GM21619 (cell line): ENCODE measurements around the gene PUS7L.
"Not testable (repeated sequence)": the region's sequence is repeated elsewhere in the genome, so short reads cannot be mapped to it uniquely, and the experiment has no call there.

Source experiments
- ATAC-seq: cut with Tn5 transposase; IDR thresholded peaks from one replicate; pipeline ENCODE4 v1.9.1; 2021; ENCODE audit not compliant: unreplicated experiment

PUS7L gene

DNA sequence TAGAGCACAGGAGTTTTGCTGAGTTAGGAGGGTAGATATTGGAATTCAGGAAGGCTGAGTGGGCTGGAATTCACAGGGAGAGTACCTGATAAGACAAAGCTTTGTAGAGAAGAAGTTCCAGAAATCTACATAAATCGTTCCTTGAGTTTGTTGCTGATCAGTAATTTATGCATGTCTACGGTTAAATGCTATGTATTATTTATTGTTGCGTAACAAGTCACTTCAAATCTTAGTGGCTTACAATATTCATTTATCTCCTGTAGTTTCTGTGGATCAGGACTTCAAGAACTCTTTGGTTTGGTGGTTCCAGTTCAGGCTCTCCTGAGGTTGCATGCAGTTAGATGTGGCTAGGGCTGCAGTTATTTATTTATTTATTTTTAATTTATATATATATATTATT lies 7.8 kb downstream of the PUS7L start:
- no peak for ATAC-seq

DNA sequence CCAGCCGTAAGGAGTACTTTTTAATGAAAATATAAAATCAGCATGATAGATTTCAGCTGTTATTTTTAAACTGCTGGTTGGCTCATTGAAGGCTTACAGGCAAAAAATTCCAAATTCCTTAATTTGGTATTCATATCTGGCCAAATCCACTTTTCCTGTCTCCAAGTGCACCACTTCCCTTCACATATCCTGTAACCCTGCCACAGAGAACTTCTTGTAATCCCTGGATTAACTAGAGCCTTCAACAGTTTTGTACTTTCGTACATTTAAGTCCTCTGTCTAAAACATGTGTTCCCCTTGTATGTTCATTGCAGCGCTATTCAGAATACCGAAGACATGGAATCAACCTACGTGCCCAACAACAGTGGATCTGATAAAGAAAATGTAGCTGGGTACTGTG lies 9.6 kb downstream of the PUS7L start:
- ATAC-seq: no peak

DNA sequence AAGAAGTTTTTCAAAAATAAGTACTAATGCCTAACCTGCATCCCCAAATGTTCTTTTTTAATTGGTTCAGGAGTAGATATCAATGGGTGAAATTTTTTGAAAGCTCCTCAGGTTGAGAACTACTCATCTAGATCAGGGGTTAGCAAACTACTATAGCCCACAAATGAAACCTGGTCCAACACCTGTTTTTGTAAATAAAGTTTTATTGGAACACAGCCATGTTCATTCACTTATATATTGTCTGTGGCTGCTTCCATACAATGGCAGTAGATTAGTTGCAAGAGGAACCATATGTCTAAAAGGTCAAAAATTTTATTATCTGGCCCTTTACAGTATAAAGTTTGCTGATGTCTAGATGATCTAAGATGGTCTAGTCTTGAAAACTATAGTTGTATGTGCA lies 13.8 kb downstream of the PUS7L start:
- no peak for ATAC-seq

DNA sequence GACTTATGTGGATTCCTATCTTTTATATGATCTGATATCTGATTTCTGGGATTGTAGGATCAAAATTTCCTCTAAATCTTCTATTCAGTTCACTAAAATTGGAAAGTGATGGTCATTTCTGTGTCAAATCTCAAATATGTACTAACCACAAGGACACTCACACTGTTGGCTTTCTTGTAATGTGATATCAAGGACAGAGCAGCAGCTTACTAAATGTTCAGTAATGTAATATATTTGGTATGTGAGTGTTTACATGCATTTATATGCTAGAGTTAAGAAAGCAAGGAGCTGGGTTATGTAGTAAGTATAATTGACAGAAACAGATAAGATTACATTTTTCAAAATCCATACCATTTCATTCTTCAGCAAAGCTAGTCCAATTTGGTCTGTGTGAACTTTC lies 16.5 kb downstream of the PUS7L start:
- ATAC-seq: no peak

DNA sequence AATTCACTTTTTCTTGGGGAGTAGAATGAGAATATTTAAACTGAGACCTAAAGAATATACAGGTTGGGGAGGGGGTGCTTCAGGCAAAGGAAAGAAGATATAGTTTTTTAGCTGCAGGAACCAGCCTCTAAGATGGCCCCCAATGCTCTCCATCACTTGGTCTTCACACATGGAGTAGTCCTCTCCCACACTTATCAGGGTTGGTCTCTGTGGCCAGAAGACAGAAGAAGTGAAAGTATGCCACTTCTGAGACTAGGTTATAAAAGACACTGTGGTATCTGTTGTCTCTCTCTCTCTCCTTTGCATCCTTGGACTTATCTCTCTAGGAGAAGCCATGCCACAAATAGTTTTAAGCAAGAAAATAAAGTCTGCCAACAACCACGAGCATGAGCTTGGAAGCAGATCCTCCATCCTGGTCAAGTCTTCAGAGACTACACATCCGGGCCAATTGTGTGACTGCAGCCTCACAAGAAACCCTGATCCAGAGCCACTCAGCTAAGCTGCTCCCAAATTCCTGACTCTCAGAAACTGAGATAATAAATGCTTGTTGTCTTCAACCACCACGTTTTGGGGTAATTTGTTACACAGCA lies 18.0 kb downstream of the PUS7L start:
- ATAC-seq: peak; percentile 66

DNA sequence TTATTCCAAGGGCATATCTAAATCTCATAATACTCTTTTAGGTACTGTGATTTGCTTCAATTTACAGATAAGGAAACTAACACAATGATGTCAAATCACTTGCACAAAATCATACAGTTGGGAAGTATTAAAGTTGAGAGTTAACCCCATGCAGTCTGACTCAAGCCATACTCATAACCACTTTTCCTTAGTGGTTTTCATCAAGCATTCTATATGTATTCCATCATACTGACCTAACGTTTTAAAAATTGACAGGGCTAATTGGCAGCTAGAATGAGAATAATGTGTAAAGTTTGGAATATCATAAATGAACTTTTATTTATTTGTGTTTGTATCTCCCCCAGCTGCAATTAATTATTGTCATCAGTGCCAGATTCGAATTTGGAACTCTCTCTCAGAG lies 20.9 kb downstream of the PUS7L start:
- ATAC-seq: no peak

DNA sequence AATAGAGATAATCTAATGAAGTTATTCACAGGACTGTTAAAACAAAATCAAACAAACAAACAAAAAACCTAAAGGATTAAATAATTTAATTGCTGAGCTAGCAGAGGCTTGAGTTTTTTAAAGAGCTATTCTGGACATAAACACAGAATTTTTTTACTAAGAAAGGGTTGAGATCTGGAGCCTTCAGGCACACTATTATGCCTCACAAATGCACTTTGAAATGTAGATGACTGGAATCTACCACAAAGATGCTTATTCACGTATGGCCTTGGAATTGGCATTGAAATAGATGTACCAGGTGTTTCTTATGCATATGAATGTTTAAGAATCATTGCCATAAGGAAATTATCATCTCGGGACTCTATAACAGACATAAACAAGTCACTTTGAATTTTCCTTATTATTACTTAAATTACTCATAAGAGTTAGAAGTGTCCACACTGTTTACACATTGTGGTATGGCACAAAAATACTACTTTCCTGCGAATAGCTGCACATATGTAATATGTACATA lies 21.6 kb downstream of the PUS7L start:
- no peak for ATAC-seq

DNA sequence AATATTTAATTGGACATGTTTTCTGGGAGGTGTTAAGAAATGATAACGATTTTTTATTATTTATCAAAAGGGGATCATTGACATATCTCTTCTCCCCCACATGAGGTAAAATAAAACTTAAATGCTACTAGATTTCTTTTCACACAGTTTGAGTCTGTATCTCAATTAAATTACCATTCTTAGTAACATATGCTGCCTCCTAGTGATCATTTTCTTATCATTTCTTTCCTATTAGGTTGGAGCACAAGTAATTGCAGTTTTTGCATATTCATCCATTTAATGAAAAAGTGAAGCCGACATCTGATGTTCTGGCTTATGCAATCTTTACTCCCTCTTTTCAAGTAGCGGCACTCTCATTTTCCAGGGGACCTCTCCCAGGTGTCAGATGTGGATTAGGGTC lies 24.9 kb downstream of the PUS7L start:
- ATAC-seq: no peak

DNA sequence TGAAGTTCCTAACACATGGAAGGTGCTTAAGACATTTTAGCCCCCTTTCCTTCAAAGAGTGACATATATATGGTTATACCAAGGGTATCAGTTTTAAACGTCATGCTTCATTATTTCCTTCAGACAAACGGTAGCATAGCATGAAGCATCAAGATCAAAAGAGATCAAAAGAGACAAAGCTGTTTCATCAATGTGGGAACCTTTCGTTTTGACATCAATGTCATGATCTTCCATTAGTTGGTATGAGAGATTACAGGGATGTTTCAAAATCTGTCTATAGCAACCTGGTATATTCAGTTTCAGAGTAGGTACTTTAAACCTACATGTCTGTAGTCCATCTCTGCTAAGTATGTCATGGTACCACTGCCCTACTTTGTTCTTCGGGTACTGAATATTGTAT lies 28.3 kb downstream of the PUS7L start:
- no peak for ATAC-seq

DNA sequence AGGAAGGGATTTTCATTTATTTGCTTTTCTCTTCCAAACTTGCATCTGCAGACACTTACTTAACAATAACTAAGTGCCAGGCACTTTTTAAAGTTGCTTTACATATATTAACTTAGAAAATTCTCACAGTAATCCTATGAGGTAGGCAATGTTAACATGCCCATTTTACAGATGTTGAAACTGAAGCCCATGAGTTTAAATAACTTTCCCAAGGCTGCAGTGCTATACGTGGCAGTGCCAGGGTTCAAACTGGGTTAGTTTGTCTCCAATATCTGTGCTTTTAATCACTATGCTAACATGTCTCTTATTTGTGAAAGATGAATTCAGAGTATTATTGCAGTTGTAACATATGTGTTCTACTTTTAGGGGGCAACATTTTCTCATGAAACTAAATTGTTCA lies 29.9 kb downstream of the PUS7L start:
- no peak for ATAC-seq

DNA sequence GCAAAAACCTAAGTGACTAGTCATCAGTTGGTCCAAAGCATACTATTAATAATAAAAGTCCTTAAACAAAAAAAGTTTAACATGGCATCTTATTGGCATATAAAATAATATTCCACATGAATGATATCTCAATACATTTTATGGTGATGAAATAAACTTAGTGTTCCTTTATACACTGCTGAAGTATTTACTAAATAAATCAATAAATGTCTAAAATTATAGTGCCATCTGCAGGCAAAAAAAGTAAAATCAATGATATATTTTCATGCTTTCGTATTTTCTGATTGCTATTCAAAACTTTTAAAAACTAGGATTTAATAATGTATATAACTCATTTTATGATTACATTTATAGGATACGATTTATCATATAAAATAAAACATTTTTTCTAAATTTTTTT lies 30.5 kb downstream of the PUS7L start:
- no peak for ATAC-seq

DNA sequence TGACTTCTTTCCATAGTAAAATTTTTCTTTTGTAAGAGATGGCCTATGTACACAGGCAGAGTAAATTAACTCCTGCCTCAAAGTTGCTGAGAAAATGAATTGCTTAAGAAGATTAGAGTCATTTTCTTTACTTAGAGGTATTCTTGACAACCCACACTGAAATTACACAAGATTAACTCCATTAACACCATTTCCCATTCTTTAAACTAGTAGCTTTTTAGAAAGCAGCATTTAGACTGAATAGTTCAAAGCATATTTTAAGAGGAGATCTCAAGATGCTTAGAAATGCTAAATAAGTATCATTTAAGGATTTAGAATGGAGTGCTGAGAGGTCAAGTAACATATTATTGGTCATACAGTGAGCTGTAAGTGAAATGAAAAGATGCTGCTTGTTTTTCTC lies 35.5 kb downstream of the PUS7L start:
- ATAC-seq: no peak

DNA sequence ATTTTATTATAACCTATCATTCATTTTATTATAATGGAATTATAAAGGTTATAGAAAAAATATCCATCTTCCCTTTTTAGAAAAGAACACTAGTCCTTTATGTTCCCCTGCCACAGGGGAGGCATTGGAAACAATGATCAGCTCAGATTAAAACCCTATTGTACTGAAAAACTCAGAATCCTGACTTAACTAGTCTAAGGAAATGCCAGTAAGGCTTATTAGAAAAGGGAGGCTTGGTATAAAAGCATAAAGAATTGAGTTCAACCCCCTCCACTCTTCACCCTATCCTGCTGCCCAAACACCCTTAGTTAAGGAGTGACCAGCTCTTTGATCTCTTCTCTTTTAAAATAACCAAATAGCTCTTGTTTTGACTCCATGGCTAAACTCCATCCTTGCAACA lies 36.0 kb downstream of the PUS7L start:
- ATAC-seq: no peak

DNA sequence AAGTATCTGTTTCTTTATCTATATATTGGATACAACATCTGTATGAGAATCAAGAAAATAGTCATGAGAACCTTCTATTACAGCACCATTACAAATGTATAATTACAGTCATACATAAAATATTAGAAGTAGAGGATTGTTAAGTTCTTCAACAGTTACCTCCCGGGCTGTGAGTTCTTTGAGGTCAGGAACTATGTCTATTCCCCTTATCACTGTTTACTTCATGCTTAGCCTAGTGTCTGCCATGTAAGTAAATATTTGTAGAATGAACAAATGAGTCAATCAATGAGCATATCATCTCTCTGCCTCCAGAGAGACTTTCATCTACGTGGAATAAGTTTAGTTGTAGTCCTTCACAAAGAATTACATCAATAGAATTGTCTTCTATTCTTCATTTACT lies 47.2 kb downstream of the PUS7L start:
- ATAC-seq: no peak

DNA sequence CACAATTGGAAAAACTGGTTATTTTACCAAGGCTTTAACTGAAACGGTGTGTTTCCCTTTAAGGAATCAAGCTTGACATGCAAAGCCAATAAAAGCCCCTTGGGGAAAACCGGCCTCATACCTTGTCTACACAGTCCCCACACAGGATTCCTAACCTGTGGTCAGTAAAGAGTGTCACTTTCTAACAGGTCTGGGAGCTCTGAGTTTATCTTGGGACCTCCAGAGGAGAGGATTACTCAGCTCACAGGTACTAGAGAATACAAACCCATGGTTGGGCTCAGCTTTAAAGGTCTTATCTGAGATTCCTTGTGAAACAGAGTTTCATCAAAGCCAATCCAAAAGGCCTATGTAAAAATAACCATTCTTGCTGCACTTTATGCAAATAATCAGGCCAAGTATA lies 54.8 kb downstream of the PUS7L start:
- ATAC-seq: not testable (repeated sequence)

DNA sequence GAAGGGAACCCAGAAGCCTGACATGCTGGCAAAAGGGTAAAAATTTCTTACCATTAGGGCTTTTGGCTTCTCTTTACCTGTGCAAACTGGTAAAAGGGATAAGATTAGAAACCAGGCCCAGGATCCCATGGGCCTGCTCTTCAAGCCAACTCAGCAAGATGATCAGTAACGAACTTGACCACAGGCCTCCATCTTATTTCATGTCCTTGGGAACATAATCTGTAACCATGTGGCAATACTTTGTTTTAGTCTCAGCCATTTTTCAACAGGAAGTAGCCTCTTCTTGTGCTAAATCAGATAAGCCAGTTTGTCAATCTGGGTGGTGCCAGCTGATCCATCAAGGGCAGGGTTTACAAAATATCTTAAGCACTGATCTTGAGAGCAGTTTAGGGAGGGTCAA lies 57.4 kb downstream of the PUS7L start:
- ATAC-seq: not testable (repeated sequence)

DNA sequence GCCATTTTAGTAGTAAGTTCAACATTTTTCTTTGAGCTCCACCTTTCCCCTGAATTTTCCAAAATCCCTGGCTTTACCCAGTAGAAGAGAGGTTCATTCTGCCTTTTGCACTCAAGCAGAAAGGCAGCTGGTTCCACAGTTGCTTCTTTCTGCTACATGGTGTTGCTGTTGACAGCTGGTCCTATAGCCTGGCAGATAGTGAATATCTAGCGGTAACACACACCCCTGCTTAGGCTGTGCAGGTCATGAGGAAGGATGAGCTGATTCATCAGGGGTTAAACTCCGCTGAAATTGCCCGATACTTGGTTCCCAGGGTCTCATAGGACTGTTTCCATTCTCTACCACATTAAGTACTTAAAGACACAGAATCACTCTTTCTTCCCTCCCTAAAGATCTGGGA lies 62.4 kb downstream of the PUS7L start:
- no peak for ATAC-seq

DNA sequence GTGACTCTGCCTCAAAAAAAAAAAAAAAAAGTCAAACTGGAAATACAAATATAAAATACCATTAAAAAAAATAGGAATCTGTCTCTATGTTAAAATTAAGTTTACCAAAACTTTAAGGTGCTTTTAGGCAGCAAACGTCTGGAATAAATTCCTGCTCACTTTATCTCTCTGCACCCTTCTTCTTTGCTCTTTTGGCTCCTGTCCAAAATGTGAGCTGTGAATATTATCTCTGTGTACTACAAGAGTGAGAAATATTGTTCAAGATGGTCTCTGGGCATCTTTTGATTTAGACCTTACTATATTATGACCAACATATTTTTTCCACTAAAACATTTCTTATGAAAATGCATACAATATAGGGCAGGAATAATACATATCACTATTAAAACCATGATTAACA lies 63.7 kb downstream of the PUS7L start:
- ATAC-seq: no peak

DNA sequence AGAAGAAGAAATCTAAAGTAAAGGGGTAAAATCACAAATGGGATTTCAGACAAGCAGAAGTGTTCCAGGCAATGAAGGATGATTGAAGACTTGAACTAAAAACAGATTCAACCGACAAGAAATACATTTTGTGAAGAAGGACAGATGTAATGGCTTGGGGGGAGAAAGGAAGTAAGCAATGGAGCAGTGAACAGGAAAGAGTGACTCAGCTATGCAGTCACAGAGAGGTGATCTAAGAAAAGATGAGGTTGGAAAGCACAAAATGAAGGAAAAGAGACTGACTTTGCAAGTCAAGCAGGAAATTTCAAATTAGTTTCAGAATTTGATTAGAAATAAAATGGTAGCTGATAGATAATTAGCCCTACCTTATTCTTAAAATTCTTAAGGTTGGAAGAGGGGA lies 66.5 kb downstream of the PUS7L start:
- no peak for ATAC-seq

DNA sequence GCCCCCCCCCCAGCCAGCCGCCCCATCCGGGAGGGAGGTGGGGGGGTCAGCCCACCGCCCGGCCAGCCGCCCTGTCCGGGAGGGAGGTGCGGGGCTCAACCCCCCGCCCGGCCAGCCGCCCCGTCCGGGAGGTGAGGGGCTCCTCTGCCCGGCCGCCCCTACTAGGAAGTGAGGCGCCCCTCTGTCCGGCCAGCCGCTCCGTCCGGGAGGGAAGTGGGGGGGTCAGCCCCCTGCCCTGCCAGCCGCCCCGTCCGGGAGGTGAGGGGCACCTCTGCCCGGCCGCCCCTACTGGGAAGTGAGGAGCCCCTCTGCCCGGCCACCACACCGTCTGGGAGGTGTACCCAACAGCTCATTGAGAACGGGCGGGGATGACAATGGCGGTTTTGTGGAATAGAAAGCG lies 73.1 kb downstream of the PUS7L start:
- ATAC-seq: not testable (repeated sequence)

DNA sequence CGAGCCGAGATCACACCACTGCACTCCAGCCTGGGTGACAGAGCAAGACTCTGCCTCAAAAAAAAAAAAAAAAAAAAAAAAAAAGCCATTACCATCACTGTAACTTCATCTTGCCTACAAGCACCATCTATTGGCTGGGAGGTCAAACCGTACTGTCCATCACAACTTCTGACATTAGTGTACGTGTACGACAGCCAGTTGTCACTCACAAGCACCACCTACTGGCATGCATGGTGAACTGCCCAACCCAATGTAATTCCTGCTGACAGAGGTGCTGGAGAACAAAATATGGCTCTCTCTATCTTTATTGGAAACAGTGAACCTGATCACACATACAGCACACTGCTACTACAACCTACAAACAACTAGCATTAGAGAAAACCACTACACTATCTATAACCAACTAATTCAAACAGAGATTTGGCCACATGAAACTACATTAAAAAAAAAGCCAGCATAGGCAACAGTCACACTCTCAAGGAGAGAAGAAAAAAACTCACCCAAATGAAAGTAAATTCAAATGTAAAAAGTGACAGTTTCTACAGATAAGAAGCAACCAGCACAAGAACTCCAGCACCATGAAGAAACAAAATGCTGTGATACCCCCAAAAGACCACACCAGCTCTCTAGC lies 82.3 kb downstream of the PUS7L start:
- ATAC-seq: peak; percentile 95

DNA sequence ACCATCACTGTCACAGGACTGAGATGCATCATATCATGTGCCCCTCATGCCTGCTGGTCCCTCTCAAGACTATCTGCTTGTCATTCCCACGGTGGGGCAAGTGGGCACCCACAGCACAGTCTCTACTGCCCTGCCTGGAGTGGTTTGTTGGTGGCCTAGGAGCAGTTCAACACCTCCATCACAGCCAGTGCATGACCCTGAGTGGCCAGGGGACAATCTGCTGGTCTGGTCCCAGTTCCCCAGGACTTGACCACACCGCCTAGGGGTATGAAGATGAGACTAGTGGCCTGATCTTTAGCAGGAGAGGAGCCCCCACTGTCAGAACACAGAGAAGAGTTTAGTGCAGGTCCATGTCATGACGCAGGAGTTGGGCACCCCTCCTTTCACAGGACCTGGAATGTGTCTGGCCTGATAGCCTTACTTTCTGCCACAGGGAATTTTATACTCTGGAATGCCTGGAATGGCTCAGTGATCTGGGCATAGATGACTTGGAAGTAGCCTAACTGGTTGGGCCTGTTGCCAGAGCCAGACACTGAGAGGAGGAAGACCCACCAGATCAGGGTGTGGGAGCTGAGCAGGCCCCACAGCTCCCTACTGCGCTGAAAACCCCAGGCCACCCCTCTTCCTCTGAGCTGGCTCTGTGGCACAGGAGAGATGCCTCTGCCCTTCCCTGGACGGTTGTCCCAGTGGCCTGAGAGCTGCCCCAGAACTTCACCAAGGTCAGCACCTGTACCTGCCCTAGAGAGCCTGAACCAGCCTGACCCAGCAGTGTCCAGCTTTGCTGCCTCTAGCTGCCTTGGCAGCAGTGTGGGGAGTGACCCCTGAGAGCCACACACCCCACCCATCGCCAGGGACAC lies 83.3 kb downstream of the PUS7L start:
- ATAC-seq: no peak
